ENCODE data around the gene SLFN12L.

DNA sequence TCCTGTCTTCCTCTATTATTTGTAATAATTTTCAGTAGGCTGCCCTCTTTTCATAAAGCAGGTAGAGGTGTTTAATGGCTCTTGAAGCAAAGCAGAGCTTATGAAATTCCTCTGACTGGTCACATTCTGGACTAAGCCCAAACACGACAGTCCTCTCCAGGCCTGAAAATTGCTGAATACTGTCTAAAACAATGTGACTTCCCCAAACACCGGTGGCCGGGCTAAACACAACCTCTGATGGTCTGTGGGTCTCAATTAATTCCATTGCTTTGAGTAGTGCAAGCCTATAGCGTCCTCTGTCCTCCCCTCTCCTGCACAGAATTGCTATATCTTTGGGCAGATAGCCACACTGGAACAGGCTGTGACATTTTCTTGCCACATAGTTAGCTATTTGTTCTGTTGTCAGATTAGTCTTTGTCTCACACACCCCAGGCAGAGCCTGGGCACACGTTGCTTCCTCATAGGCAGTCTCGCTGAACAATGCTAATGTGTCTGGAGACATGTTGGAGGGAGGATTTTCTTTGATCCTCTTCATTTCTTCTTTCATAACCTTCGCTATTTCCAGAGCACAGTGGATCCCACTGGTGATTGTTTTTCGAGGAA lies 10.8 kb upstream of the SLFN12L start:
- no peak for TF ChIP-seq POLR2A (IDR thresholded peaks at IDR 0.05)
- TF ChIP-seq, protein P1, sequence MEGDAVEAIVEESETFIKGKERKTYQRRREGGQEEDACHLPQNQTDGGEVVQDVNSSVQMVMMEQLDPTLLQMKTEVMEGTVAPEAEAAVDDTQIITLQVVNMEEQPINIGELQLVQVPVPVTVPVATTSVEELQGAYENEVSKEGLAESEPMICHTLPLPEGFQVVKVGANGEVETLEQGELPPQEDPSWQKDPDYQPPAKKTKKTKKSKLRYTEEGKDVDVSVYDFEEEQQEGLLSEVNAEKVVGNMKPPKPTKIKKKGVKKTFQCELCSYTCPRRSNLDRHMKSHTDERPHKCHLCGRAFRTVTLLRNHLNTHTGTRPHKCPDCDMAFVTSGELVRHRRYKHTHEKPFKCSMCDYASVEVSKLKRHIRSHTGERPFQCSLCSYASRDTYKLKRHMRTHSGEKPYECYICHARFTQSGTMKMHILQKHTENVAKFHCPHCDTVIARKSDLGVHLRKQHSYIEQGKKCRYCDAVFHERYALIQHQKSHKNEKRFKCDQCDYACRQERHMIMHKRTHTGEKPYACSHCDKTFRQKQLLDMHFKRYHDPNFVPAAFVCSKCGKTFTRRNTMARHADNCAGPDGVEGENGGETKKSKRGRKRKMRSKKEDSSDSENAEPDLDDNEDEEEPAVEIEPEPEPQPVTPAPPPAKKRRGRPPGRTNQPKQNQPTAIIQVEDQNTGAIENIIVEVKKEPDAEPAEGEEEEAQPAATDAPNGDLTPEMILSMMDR (IDR thresholded peaks at IDR 0.05) = no peak

Measured in testis (tissue), 2 donors.